HEK293 (cell line): Measurements from ENCODE around the gene ABHD17A.
A peak's percentile ranks its signal among the peaks of the same experiment; 100 is the strongest.

Source experiments
- CTCF ChIA-PET: fragments of 350-600 bp; formaldehyde crosslinking; extraction: SDS; loops from one replicate; lab custom pipeline; 2021; ENCODE audit warnings: antibody characterized with exemption; lab: Yijun Ruan, JAX
- POLR2A ChIA-PET: fragments of 300-600 bp; formaldehyde crosslinking; extraction: SDS; loops from one replicate; lab custom pipeline; 2020; ENCODE audit warnings: antibody characterized with exemption, inconsistent platforms; lab: Yijun Ruan, JAX
- H3K27ac ChIP-seq: fragments of 200-500 bp; sonication (Bioruptor generic); 2 replicates; pipeline ENCODE4 v1.5.1; 2014; ENCODE audit warnings: low read depth, low read length, control low read depth, inconsistent platforms; ENCODE audit errors: extremely low read depth
- H3K36me3 ChIP-seq, 2 experiments: fragments of 200-500 bp in 1 of 2; sonication (Bioruptor generic) in 1 of 2; 1 replicate in 1 of 2; 2 replicates in 1 of 2; pipeline ENCODE4 v1.5.1; 2014 to 2017; ENCODE audit warnings: inconsistent platforms in 2 of 2, low read length in 2 of 2; ENCODE audit not compliant: control insufficient read depth in 2 of 2, insufficient read depth in 1 of 2
- H3K4me1 ChIP-seq: fragments of 200-500 bp; sonication (Bioruptor generic); 2 replicates; pipeline ENCODE4 v1.5.1; 2014; ENCODE audit warnings: mild to moderate bottlenecking, low read length, inconsistent platforms; ENCODE audit not compliant: control insufficient read depth, insufficient read depth
- H3K4me3 ChIP-seq: 2 replicates; pipeline ENCODE4 v1.5.1; 2011; ENCODE audit warnings: low read depth, mild to moderate bottlenecking, control low read depth, low read length, moderate library complexity
- H3K9me3 ChIP-seq: fragments of 200-500 bp; sonication (Bioruptor generic); 2 replicates; pipeline ENCODE4 v1.5.1; 2014; ENCODE audit warnings: low read depth, low read length, inconsistent platforms; ENCODE audit not compliant: control insufficient read depth, insufficient read depth
- EGR2 ChIP-seq: fragments of 450-650 bp; formaldehyde crosslinking; IDR thresholded peaks from 2 replicates; pipeline ENCODE4 v1.5.1; 2016; ENCODE audit warnings: low read depth, missing biosample characterization, missing genetic modification characterization
- HIC1 ChIP-seq: fragments of 450-650 bp; formaldehyde crosslinking; IDR thresholded peaks from 2 replicates; pipeline ENCODE4 v1.5.1; 2016; ENCODE audit warnings: missing biosample characterization, missing genetic modification characterization
- IKZF3 ChIP-seq: fragments of 450-650 bp; IDR thresholded peaks from 2 replicates; pipeline ENCODE4 v1.5.0; 2018; ENCODE audit warnings: missing biosample characterization, mild to moderate bottlenecking, missing genetic modification characterization, moderate library complexity
- MEIS1 ChIP-seq: sonication (generic); formaldehyde crosslinking; IDR thresholded peaks from 2 replicates; pipeline ENCODE4 v1.8.1; 2022; ENCODE audit warnings: missing genetic modification reagents, mild to moderate bottlenecking, borderline replicate concordance
- PRDM1 ChIP-seq: fragments of 450-650 bp; formaldehyde crosslinking; IDR thresholded peaks from 2 replicates; pipeline ENCODE4; 2016; ENCODE audit warnings: missing biosample characterization, missing genetic modification characterization
- SP2 ChIP-seq: fragments of 450-650 bp; formaldehyde crosslinking; IDR thresholded peaks from 2 replicates; pipeline ENCODE4 v1.5.1; 2016; ENCODE audit warnings: missing biosample characterization, missing genetic modification characterization
- WT1 ChIP-seq: fragments of 450-650 bp; formaldehyde crosslinking; IDR thresholded peaks from 2 replicates; pipeline ENCODE4 v1.5.1; 2016; ENCODE audit warnings: missing biosample characterization, missing genetic modification characterization
- YY1 ChIP-seq: fragments of 450-650 bp; formaldehyde crosslinking; IDR thresholded peaks from 2 replicates; pipeline ENCODE4 v1.5.1; 2018; ENCODE audit warnings: missing biosample characterization, missing genetic modification characterization
- ZBTB17 ChIP-seq: fragments of 450-650 bp; formaldehyde crosslinking; IDR thresholded peaks from 2 replicates; pipeline ENCODE4 v1.5.1; 2016; ENCODE audit warnings: missing biosample characterization, missing genetic modification characterization
- ZFP69B ChIP-seq: fragments of 450-650 bp; formaldehyde crosslinking; IDR thresholded peaks from 2 replicates; pipeline ENCODE4 v1.5.1; 2016; ENCODE audit warnings: missing biosample characterization, missing genetic modification characterization
- ZNF211 ChIP-seq: fragments of 450-650 bp; formaldehyde crosslinking; IDR thresholded peaks from 2 replicates; pipeline ENCODE4 v1.5.1; 2016; ENCODE audit warnings: low read depth, missing biosample characterization, missing genetic modification characterization
- ZNF335 ChIP-seq: fragments of 450-650 bp; formaldehyde crosslinking; conservative IDR thresholded peaks from 2 replicates; pipeline ENCODE4 v1.5.1; 2016; ENCODE audit warnings: missing biosample characterization, missing genetic modification characterization
- ZNF544 ChIP-seq: fragments of 450-650 bp; formaldehyde crosslinking; IDR thresholded peaks from 2 replicates; pipeline ENCODE4 v1.5.0; 2017; ENCODE audit warnings: missing biosample characterization, missing genetic modification characterization
- ZNF560 ChIP-seq: fragments of 450-650 bp; formaldehyde crosslinking; IDR thresholded peaks from 2 replicates; pipeline ENCODE4 v1.5.1; 2017; ENCODE audit warnings: missing biosample characterization, missing genetic modification characterization, borderline replicate concordance
- ZNF629 ChIP-seq: fragments of 450-650 bp; formaldehyde crosslinking; IDR thresholded peaks from 2 replicates; pipeline ENCODE4 v1.5.1; 2017; ENCODE audit warnings: missing biosample characterization, missing genetic modification characterization
- ZNF664 ChIP-seq: fragments of 450-650 bp; formaldehyde crosslinking; IDR thresholded peaks from 2 replicates; pipeline ENCODE4 v1.5.1; 2016; ENCODE audit warnings: missing biosample characterization, missing genetic modification characterization
- ZNF692 ChIP-seq: fragments of 450-650 bp; formaldehyde crosslinking; IDR thresholded peaks from 2 replicates; pipeline ENCODE4 v1.5.1; 2016; ENCODE audit warnings: missing biosample characterization, missing genetic modification characterization
- ZNF830 ChIP-seq: fragments of 450-650 bp; IDR thresholded peaks from 2 replicates; pipeline ENCODE4 v1.5.0; 2018; ENCODE audit warnings: missing biosample characterization, missing genetic modification characterization, low read depth, mild to moderate bottlenecking, moderate library complexity

The ABHD17A gene

GRCh38 chr19:1837222-1837565 lies 48.1 kb downstream of the ABHD17A start:
- ChIA-PET POLR2A (interaction anchor here (0.8 to 1.9 kb wide), 4 partner anchors 9 to 13 kb away, joined by 3 to 5 read pairs (median 4); no protein-coding TSS in a partner anchor), CTCF (interaction anchor here (0.5 to 5.3 kb wide), 21 partner anchors 8 to 315 kb away, joined by 3 to 53 read pairs (median 5); partner anchors contain the start of gene REXO1)
- no peaks in the 10 kb centered on the region for H3K4me1 ChIP-seq
- no peak overlapping the region for H3K27ac ChIP-seq
- H3K36me3 ChIP-seq: peaks cover 0 to 12% of the 10 kb centered on the region in 2 experiments; a peak in 2 of 3 replicates
- TF ChIP-seq IKZF3 (no peak), PRDM1 (tag by site-specific recombination) (no peak), ZNF335 (no peak), MEIS1 (CRISPR knock-in tag) (no peak), ZNF629 (tag by site-specific recombination) (no peak), ZBTB17 (tag by site-specific recombination) (no peak), ZNF692 (no peak), EGR2 (tag by site-specific recombination) (no peak), YY1 (tag by site-specific recombination) (no peak), ZNF560 (no peak), ZNF544 (no peak)
- H3K9me3 ChIP-seq: no peaks in the 10 kb centered on the region
- H3K4me3 ChIP-seq: no peak overlapping the region

- Histone ChIP-seq H3K9me3 (no peaks in the 10 kb centered on the region), H3K27ac (no peak overlapping the region), H3K4me1 (no peaks in the 10 kb centered on the region), H3K36me3 (peaks cover 0 to 12% of the 10 kb centered on the region in 2 experiments; a peak in 2 of 3 replicates), H3K4me3 (no peak overlapping the region)
- ChIA-PET POLR2A (interaction anchor here (1.5 kb wide), 1 partner anchor 12 kb away, joined by 4 read pairs; no protein-coding TSS in a partner anchor), CTCF (interaction anchor here (0.7 to 5.3 kb wide), 17 partner anchors 8 to 315 kb away, joined by 3 to 53 read pairs (median 4); partner anchors contain the start of gene REXO1)
- TF ChIP-seq ZFP69B (tag by site-specific recombination) (peak; percentile 44; the same call in 1 of the 2 replicates), ZNF830 (tag by site-specific recombination) (no peak), WT1 (no peak)
Observed at GRCh38 chr19:1836458-1837221, 48.7 kb downstream of the ABHD17A start.

GRCh38 chr19:1833540-1833939 lies 51.8 kb downstream of the ABHD17A start:
- Histone ChIP-seq H3K27ac (no peak overlapping the region), H3K4me3 (no peak overlapping the region), H3K4me1 (no peaks in the 10 kb centered on the region), H3K36me3 (peaks cover 0 to 22% of the 10 kb centered on the region in 2 experiments; a peak in 2 of 3 replicates), H3K9me3 (no peaks in the 10 kb centered on the region)
- ChIA-PET POLR2A (interaction anchor here (0.6 kb wide), 1 partner anchor 425 kb away, joined by 3 read pairs; no protein-coding TSS in a partner anchor), CTCF (no interaction called here)
- no peak for TF ChIP-seq ZNF664 (tag by site-specific recombination)
- no peak for TF ChIP-seq IKZF3
- no peak for TF ChIP-seq ZNF211 (tag by site-specific recombination)
- 0 out of 2 replicates have a peak, but pooled peaks have one; percentile 11 for TF ChIP-seq SP2 (tag by site-specific recombination)
- 0 out of 2 replicates have a peak, but pooled peaks have one; percentile 44 for TF ChIP-seq HIC1
